GM19452 (cell line): Measurements from ENCODE around the gene KCNIP4.

Experiments
- ATAC-seq: cut with Tn5 transposase; IDR thresholded peaks from one replicate; pipeline ENCODE4 v1.9.1; 2021; ENCODE audit not compliant: unreplicated experiment

KCNIP4 gene

DNA sequence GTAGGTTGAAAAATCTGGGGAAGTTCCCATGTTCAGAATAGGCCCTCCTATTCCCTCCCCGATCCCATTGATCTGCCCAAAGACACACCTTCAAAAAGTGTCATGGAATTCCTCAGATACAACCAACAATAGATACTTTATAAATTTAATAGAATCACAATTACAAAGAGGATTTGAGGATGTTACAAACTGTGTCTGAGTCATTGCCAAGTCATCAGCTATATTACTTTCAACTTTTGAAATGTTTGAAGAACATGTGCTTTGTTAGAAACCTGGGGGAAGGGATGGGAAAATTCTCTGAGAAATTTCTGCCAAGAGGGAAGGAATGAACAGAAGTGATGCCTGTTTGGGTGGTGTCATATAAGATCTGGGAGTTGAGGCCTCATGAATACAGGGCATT lies 46.7 kb downstream of the KCNIP4 start:
- no peak for ATAC-seq

DNA sequence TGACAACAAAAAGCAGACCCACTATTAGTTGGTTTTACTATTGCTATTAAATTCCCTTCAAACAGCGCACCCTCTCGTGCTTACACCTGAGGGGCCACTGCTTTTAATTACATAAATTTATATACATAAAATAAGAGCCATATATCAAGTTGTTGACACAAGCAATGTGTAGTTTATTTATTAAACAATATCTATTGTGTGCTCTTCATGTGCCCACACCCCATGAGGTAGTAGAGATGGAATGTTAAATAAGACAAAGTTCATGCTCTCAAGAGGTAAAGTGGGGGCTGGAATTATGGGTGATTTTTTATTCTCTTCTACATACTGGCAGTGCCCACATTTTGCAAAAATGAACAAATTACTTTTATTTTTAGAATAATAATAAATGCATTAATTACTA lies 47.3 kb downstream of the KCNIP4 start:
- no peak for ATAC-seq

GRCh38 chr4:21900211-21900610 lies 48.4 kb downstream of the KCNIP4 start:
- no peak for ATAC-seq

DNA sequence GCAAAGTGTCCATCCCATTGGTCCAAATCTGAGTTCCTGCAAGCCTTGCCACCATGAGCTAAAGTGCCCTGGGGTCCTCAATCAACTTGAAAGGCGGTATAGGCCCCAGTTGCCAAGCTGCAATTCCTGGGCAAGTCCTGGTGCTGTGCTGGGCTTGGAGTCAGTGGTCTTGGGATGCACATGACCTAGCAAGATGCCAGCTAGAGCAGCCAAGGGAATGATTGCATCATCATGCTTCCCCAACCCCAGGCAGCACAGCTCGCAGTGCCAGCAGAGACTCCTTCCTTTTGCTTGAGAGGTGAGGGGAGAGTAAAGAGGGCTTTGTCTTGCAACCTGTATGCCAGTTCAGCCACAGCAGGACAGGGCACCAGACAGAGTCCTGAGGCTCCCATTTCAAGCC lies 50.5 kb downstream of the KCNIP4 start:
- ATAC-seq = no peak

DNA sequence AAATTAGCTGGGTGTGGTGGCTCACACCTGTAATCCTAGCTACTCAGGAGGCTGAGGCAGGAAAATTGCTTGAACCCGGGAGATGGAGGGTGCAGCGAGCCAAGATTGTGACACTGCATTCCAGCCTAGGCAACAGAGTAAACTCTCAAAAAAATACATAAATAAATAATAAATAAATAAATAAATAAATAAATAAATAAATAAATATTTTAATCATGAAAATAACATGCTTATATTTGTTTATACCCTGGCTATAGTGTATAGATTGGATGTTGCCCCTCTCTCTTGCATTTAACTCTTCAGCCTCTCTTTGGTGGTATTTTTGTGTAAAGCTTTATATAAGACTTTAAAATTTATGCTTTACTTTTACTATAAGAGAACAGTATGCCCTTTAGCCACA lies 51.8 kb downstream of the KCNIP4 start:
- ATAC-seq = no peak

DNA sequence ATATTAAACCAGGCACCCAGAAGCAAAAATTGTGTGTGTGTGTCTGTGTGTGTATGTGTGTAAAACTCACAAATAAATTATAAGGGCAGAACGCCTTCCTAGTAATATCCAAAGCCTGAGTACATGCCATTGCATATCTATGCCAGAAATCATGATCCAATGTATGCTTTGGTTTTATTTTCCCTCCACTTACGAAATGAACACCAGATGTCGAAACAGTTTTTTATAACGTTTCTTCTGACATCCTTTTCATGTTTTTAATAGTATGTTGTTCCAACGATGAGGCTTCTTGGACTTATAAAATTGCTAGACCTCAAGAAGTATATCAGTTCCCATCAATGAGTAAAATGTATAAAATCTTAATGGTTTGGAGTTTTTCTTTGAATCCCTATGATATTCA lies 55.4 kb downstream of the KCNIP4 start:
- no peak for ATAC-seq

DNA sequence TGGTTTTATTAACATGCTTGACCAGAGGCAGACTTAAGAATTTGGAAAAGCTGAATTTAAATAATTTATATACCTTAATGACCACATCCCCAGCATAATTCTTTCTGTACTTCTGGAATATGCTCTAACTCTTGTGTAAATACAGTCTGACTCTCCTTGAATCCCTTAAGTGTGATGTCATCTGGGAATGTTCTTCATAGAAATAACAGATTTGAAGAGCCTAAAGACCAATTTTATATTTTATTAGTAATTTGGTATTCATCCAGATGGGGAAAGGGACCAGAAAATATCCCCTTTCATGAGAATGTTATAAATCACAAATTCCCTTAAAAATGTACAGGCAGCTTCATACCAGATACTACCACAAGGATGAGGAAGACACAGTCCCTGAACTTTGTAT lies 58.3 kb downstream of the KCNIP4 start:
- ATAC-seq = no peak

DNA sequence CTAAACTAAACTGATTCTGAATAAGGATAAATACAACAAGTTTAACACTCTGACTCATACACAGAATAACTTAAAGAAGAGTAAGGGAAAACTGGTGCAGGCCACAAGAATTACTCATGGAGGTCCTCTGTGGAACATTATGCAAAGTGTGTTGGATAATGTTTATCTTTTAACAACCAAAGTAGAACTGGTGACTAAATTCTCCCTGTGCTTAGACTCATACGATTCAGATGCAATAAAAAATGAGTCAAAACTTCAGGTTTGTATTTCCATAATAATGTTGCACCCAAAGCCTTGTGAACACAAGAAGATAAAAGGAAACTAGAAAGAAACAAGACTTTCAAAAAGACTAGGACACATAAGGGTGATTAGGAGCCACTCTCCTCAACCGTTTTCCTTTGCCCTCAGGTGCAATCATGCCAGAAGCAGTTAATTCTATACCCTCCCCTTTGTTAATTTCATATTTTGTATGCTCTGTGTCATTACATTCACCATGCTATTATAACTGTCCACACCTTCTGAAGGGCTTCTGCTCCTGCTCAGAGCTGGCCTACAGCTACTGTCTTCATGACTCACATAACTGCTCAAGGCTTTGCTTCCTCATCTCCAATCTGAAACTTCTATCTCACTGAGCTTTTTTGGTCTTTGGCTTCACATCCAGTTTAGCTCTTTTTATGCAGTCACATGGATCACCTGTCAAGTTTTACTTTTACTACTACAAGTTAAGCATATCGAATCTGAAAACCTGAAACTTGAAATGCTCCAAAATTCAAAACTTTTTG lies 60.2 kb downstream of the KCNIP4 start:
- ATAC-seq = peak; percentile 58

DNA sequence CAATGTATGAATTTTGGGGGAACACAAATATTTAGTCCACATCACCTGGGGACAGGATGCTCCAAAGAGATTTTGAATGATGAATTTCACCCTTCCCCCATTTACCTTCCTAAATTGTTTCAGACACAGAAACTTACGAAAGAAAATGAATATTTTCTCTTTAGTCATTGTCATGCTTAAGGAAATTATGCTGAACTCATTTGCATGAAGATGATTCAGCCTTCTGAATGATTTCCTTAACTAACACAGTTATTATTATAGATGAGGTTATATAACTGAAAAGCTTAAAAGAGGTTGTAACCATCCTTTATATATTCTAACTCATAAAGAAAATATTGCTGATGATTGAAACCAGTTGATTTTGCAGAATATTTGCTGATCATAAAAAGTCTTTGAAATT lies 61.1 kb downstream of the KCNIP4 start:
- no peak for ATAC-seq

- ATAC-seq = no peak
These were observed 62.8 kb downstream of the KCNIP4 start for GRCh38 chr4:21885770-21886169.

DNA sequence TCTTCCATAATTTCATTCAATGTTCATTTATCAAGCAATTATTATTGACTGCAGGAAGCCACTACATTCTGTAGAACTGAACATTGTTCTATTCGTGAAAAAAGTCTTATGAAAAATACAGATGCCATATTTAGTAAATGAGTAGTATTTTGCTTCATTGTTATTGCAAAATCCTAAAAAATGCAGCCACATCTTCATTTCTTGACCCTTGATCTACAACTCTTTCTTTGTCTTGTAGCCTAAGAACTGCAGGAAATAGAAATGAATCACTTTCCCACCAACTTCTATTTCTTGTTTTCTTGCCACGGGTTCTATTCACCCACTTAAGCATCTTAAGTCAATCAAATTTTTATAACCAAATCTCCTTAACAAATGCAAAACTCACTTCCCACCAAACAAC lies 63.3 kb downstream of the KCNIP4 start:
- no peak for ATAC-seq

DNA sequence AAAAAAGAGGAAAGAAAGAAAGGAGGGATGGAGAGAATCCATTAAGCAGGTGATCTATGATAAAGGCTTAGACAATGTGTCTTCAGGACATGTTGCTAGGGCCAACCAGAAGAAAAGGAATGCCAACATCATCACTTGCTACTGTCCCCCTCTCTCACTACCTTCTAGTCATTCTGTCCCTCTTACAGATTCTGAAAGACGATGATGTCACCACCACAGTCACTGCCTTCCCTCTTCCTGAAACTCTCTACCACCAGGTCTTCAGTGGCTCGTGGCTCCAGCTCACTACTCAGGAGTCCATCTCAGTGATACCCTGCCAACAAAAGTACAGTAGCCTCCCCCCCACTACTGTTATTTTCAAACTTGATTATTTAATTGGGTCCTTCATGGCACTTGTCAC lies 64.0 kb downstream of the KCNIP4 start:
- no peak for ATAC-seq

- no peak for ATAC-seq
These were observed 66.3 kb downstream of the KCNIP4 start for GRCh38 chr4:21882051-21882839.

- ATAC-seq = no peak
These were observed 69.4 kb downstream of the KCNIP4 start for GRCh38 chr4:21879187-21879586.

DNA sequence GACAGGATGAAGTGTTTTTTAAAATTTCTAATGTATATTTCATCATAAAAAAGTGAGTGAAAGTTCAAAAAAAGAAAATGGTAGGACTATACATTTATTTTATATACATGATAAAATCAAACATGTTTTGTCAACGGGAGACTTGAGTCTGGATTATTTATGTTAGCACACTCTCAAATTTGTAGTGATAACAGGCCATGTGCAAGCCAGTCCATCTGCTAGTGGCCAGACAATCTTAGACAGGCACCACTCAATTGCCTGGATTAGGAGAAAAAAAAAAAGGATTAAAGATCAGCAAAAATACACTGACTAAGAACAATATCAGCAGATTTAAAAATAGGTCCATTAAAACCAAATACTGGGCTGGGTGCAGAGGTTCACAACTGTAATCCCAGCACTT lies 71.9 kb downstream of the KCNIP4 start:
- no peak for ATAC-seq

DNA sequence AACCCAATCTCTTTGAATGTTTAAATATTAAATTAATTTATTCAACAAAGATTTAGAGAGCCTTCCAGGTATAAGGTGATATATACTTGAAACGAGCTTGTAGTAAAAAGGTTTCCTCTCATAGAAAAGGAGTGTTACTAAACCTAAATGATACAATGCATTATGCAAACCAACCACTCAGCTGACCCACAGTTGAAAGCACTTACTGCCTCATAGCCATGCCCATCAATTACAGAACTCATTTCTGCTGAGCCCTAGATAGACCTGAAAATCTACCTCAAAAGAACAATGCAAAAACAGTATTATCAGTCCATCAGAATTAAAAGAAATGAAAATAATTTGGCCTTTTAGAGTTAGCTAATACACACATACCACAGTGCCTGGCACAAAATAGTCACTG lies 75.4 kb downstream of the KCNIP4 start:
- ATAC-seq = no peak

DNA sequence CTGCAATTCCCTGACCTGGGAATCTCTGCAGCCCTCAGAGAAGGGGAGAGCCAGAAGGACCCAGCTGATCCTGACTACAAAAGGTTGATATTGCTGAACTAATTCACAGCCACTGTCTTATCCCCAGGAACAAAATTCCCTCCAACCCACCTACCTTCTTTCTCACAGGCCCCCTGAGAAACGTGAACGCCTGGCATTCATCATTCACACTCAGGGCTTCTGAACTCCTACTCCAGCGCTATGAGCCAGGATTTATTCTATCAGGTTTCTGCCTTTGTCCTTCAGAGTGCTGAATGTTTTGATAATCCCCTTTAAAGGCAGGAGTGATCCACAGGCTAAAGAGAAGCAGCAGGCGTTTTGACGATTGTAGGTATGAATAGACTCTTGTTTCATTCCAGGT lies 76.5 kb downstream of the KCNIP4 start:
- no peak for ATAC-seq

DNA sequence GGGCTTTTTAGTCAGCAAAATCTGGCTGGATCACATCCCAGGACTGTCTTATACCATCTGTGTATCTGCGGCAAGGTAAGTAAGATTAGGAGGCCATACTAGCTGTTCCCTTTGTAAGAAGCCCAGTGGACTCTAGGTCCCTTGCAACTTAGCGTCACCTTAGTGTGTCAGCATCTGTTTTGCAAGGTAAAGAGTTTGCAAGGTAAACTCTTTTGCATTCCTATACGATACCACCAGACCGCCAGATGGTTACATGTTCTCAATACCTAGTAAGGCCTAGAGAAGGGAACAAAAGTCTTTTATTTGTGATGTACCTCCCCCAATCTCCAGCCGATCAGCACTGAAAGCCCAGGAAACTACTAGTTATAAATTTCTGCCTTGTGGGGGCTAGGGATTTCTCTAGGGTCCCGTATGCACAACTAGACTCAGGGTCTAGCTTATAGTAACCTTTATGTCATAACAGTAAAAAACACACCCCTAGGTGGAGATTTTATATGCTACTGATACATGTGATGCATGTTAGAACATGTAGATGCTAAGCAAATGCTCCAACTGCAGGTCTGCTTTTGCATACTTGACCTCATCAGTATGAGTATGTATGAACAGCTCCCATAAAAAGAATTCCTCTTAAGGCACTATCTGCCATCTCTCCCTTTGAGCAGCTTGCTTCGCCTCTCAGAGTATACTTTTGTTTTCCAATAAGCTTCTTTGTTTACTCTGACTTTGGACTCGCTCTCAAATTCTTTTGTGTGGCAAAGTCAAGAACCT lies 78.4 kb downstream of the KCNIP4 start:
- no peak for ATAC-seq

- no peak for ATAC-seq
These were observed 83.9 kb downstream of the KCNIP4 start for GRCh38 chr4:21864686-21865085.

GRCh38 chr4:21862917-21863316 lies 85.7 kb downstream of the KCNIP4 start:
- no peak for ATAC-seq

DNA sequence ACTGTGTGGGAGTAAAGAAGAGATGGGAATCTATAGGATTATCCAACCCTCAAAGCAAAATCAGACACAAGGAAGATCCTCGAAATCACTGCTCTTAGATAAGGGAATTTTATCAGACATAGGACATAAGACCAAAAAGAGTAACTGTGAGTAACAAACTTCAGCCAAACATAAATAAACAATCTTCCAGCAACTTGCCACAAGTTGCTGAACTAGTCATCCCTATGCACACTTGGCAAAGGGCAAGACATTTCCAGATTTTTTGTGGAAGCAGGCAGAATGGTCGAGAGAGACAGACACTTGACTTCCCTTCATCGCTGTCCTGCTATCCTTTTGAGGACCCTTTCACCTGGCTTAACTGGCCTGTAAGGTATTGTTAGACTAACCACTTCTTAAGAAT lies 89.6 kb downstream of the KCNIP4 start:
- no peak for ATAC-seq

GRCh38 chr4:21856754-21857153 lies 91.8 kb downstream of the KCNIP4 start:
- no peak for ATAC-seq
